ENCODE data around the gene APOC1.

- no peak for TF ChIP-seq CTCF (IDR thresholded peaks at IDR 0.05)
- no peak for TF ChIP-seq MAX (CRISPR knock-in tag; IDR thresholded peaks at IDR 0.05)
- TF ChIP-seq FOXJ3 (CRISPR knock-in tag; IDR thresholded peaks at IDR 0.05; ENCODE audit: borderline replicate concordance): no peak
- no peak for TF ChIP-seq ZNF121 (CRISPR knock-in tag; IDR thresholded peaks at IDR 0.05)
- TF ChIP-seq TEAD1 (CRISPR knock-in tag; IDR thresholded peaks at IDR 0.05): no peak
- TF ChIP-seq, protein P1, sequence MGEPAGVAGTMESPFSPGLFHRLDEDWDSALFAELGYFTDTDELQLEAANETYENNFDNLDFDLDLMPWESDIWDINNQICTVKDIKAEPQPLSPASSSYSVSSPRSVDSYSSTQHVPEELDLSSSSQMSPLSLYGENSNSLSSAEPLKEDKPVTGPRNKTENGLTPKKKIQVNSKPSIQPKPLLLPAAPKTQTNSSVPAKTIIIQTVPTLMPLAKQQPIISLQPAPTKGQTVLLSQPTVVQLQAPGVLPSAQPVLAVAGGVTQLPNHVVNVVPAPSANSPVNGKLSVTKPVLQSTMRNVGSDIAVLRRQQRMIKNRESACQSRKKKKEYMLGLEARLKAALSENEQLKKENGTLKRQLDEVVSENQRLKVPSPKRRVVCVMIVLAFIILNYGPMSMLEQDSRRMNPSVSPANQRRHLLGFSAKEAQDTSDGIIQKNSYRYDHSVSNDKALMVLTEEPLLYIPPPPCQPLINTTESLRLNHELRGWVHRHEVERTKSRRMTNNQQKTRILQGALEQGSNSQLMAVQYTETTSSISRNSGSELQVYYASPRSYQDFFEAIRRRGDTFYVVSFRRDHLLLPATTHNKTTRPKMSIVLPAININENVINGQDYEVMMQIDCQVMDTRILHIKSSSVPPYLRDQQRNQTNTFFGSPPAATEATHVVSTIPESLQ (CRISPR knock-in tag; IDR thresholded peaks at IDR 0.05): no peak
- TF ChIP-seq, protein P2, sequence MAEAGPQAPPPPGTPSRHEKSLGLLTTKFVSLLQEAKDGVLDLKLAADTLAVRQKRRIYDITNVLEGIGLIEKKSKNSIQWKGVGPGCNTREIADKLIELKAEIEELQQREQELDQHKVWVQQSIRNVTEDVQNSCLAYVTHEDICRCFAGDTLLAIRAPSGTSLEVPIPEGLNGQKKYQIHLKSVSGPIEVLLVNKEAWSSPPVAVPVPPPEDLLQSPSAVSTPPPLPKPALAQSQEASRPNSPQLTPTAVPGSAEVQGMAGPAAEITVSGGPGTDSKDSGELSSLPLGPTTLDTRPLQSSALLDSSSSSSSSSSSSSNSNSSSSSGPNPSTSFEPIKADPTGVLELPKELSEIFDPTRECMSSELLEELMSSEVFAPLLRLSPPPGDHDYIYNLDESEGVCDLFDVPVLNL (CRISPR knock-in tag; IDR thresholded peaks at IDR 0.05; ENCODE audit: borderline replicate concordance, low read depth): no peak
- no peak for TF ChIP-seq ATF2 (CRISPR knock-in tag; IDR thresholded peaks at IDR 0.05; ENCODE audit: borderline replicate concordance, low read depth)
- TF ChIP-seq, protein P3, sequence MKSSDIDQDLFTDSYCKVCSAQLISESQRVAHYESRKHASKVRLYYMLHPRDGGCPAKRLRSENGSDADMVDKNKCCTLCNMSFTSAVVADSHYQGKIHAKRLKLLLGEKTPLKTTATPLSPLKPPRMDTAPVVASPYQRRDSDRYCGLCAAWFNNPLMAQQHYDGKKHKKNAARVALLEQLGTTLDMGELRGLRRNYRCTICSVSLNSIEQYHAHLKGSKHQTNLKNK (CRISPR knock-in tag; IDR thresholded peaks at IDR 0.05): no peak
- TF ChIP-seq, protein P4, sequence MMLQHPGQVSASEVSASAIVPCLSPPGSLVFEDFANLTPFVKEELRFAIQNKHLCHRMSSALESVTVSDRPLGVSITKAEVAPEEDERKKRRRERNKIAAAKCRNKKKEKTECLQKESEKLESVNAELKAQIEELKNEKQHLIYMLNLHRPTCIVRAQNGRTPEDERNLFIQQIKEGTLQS (CRISPR knock-in tag; conservative IDR thresholded peaks at IDR 0.05): no peak
- no peak for TF ChIP-seq ZNF396 (CRISPR knock-in tag; IDR thresholded peaks at IDR 0.05; ENCODE audit: borderline replicate concordance)
These were observed 17.1 kb downstream of the APOC1 start for GRCh38 chr19:44931541-44931940.
